ENCODE results near the gene PRKCA. TPM values are rescaled to one million over a fixed set of nuclear protein-coding genes. Genes with fewer than 3 reads are reported as not detected.

The PRKCA gene
- polyA plus RNA-seq, 1 experiment: 66.8 TPM

GRCh38 chr17:66260688-66261087, 41.7 kb upstream of the PRKCA start:
- no peaks in the 10 kb centered on the region for H3K9me3 ChIP-seq (ENCODE audit: control insufficient read depth, insufficient read depth, low read length)

DNA sequence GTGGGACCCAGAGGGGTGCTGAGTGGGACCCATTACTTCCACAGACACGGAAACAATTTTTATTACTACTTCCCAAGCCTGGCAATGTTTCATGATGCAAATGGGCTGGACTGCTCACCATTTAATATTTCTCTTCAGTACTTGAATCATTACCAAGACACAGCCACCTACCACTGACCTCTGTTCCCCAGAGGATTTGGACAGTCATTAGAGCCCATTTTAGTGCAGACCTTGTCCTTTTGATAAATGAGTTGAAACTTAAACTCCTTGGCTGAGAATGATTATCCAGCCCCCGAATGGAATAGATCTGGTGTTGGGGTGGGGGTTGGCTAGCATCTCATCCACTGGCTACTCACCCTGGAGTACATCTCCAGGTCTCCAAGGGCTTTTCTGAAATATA, 39.6 kb upstream of the PRKCA start:
- TF ChIP-seq CTCF (IDR thresholded peaks at IDR 0.05; ENCODE audit: low read depth, low read length): no peak
- ChIA-PET POLR2A (no interaction called here), CTCF (interaction anchor here (1.0 kb wide), 1 partner anchor 8 kb away, joined by 3 read pairs; no protein-coding TSS in a partner anchor)
- Histone ChIP-seq H3K27me3 (ENCODE audit: control insufficient read depth, insufficient read depth, low read length) (no peaks in the 10 kb centered on the region), H3K4me3 (ENCODE audit: low read depth, low read length) (no peak overlapping the region), H3K9me3 (ENCODE audit: control insufficient read depth, insufficient read depth, low read length) (no peaks in the 10 kb centered on the region), H3K27ac (ENCODE audit: low read depth, low read length) (no peak overlapping the region)
- DNase-seq (ENCODE audit: low read depth, low spot score): no peak

More at GRCh38 chr17:66260688-66261087, 41.7 kb upstream of the PRKCA start:
- ChIA-PET POLR2A (interaction anchor here (0.7 kb wide), 1 partner anchor 209 kb away, joined by 6 read pairs; no protein-coding TSS in a partner anchor), CTCF (no interaction called here)
- Histone ChIP-seq H3K27me3 (ENCODE audit: control insufficient read depth, insufficient read depth, low read length) (no peaks in the 10 kb centered on the region), H3K27ac (ENCODE audit: low read depth, low read length) (no peak overlapping the region), H3K4me3 (ENCODE audit: low read depth, low read length) (no peak overlapping the region)
- TF ChIP-seq CTCF (IDR thresholded peaks at IDR 0.05; ENCODE audit: low read depth, low read length): no peak
- no peak for DNase-seq (ENCODE audit: low read depth, low spot score)

- TF ChIP-seq CTCF (IDR thresholded peaks at IDR 0.05; ENCODE audit: low read depth, low read length): no peak
- ChIA-PET CTCF (interaction anchor here (1.3 kb wide), 1 partner anchor 10 kb away, joined by 8 read pairs; no protein-coding TSS in a partner anchor), POLR2A (no interaction called here)
- no peak for DNase-seq (ENCODE audit: low read depth, low spot score)
- H3K9me3 ChIP-seq (ENCODE audit: control insufficient read depth, insufficient read depth, low read length): no peaks in the 10 kb centered on the region
- H3K27me3 ChIP-seq (ENCODE audit: control insufficient read depth, insufficient read depth, low read length): no peaks in the 10 kb centered on the region
- no peak overlapping the region for H3K4me3 ChIP-seq (ENCODE audit: low read depth, low read length)
- H3K27ac ChIP-seq (ENCODE audit: low read depth, low read length): no peak overlapping the region
These were observed 37.7 kb upstream of the PRKCA start for GRCh38 chr17:66264696-66265095.

GRCh38 chr17:66268247-66268927, 34.0 kb upstream of the PRKCA start:
- no peak for TF ChIP-seq CTCF (IDR thresholded peaks at IDR 0.05; ENCODE audit: low read depth, low read length)
- no peaks in the 10 kb centered on the region for H3K27me3 ChIP-seq (ENCODE audit: control insufficient read depth, insufficient read depth, low read length)
- peak overlapping the region; percentile 58 for H3K27ac ChIP-seq (ENCODE audit: low read depth, low read length)
- H3K9me3 ChIP-seq (ENCODE audit: control insufficient read depth, insufficient read depth, low read length): no peaks in the 10 kb centered on the region
- ChIA-PET POLR2A (interaction anchor here (0.6 kb wide), 1 partner anchor 32 kb away, joined by 3 read pairs; no protein-coding TSS in a partner anchor), CTCF (interaction anchor here (1.2 kb wide), 1 partner anchor 298 kb away, joined by 6 read pairs; no protein-coding TSS in a partner anchor)
- H3K4me3 ChIP-seq (ENCODE audit: low read depth, low read length): no peak overlapping the region
- peak; percentile 65 for DNase-seq (ENCODE audit: low read depth, low spot score)

DNA sequence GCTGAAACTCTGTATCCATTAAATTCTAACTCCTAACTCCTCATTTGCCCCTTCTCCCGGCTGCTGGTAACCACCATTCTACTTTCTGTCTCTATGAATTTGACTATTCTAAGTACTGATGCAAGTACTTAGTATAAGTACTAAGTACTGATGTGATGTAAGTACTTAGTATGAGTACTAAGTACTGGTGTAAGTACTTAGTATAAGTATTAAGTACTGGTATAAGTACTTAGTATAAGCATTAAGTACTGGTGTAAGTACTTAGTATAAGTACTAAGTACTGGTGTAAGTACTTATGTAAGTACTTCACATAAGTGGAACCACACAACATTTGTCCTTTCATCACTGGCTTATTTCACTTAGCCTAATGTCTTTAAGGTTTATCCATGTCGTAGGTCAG, 32.3 kb upstream of the PRKCA start:
- Histone ChIP-seq H3K9me3 (ENCODE audit: control insufficient read depth, insufficient read depth, low read length) (no peaks in the 10 kb centered on the region), H3K27ac (ENCODE audit: low read depth, low read length) (no peak overlapping the region), H3K4me3 (ENCODE audit: low read depth, low read length) (no peak overlapping the region), H3K27me3 (ENCODE audit: control insufficient read depth, insufficient read depth, low read length) (no peaks in the 10 kb centered on the region)
- ChIA-PET POLR2A (no interaction called here), CTCF (no interaction called here)
- no peak for DNase-seq (ENCODE audit: low read depth, low spot score)
- TF ChIP-seq CTCF (IDR thresholded peaks at IDR 0.05; ENCODE audit: low read depth, low read length): no peak
